ENCODE measurements around the gene UBR4. TPM values are rescaled to one million over a fixed set of nuclear protein-coding genes. Genes with fewer than 3 reads are reported as not detected.
A peak's percentile ranks its signal among the peaks of the same experiment; 100 is the strongest.

UBR4 gene
- total RNA-seq, 4 donors from 2014 or later = 193 to 292 (median 229) TPM

DNA sequence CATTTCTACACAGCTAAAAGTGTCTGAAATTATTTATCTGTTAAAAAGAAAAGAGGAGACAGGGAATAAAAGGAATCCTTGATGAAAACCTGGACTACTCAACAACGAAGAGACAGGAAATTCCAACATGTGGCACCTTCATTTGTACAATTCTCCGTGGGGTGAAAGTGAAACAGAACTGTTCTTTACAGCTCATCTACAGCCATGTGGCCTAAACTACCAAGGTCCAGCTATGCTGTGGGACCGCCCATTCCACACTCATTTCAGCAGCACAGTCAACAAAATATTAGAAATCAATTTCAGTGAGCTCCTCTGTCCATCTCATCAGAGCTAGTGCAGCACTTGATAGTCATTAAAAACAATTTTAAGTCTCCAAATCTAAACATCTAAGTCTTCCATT lies 44.0 kb downstream of the UBR4 start:
- TF ChIP-seq, protein P1, sequence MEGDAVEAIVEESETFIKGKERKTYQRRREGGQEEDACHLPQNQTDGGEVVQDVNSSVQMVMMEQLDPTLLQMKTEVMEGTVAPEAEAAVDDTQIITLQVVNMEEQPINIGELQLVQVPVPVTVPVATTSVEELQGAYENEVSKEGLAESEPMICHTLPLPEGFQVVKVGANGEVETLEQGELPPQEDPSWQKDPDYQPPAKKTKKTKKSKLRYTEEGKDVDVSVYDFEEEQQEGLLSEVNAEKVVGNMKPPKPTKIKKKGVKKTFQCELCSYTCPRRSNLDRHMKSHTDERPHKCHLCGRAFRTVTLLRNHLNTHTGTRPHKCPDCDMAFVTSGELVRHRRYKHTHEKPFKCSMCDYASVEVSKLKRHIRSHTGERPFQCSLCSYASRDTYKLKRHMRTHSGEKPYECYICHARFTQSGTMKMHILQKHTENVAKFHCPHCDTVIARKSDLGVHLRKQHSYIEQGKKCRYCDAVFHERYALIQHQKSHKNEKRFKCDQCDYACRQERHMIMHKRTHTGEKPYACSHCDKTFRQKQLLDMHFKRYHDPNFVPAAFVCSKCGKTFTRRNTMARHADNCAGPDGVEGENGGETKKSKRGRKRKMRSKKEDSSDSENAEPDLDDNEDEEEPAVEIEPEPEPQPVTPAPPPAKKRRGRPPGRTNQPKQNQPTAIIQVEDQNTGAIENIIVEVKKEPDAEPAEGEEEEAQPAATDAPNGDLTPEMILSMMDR (IDR thresholded peaks at IDR 0.05) = no peak
- TF ChIP-seq POLR2A (IDR thresholded peaks at IDR 0.05) = no peak
- no peak for DNase-seq
- H3K27ac ChIP-seq = no peak overlapping the region

DNA sequence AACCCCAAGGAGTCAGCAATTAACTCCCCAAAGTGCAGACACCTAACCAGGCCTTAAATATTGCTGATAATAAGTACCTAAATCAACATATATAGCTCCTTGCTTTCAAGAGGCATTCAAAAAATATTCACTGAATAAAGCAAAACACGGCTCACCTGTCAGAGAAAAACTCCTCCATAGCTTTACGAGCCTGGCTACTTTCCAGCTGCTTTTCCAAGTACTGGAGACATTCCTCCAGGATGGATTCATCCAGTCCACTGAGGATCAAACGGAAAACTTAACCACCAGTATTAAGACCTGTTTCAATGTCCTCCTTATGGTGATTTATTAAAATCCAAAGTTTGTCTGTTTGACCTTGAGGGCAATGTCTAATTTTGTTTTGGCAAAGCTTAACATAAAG lies 44.6 kb downstream of the UBR4 start:
- H3K9me3 ChIP-seq = no peaks in the 10 kb centered on the region
- TF ChIP-seq, protein P1 (IDR thresholded peaks at IDR 0.05) = no peak
- no peak for TF ChIP-seq POLR2A (IDR thresholded peaks at IDR 0.05)
- no peak for DNase-seq
- H3K4me3 ChIP-seq = no peak overlapping the region
- peaks cover 0 to 100% (median 0%) of the 10 kb centered on the region in 3 donors for H3K36me3 ChIP-seq
- no peaks in the 10 kb centered on the region for H3K27me3 ChIP-seq
- H3K4me1 ChIP-seq = no peaks in the 10 kb centered on the region
- peak overlapping the region in 1 of 4 donors; percentile 6 for H3K27ac ChIP-seq

More for the DNA sequence above, 44.0 kb downstream of the UBR4 start:
- H3K36me3 ChIP-seq = peaks cover 0 to 100% (median 0%) of the 10 kb centered on the region in 3 donors
- H3K27me3 ChIP-seq = no peaks in the 10 kb centered on the region
- H3K4me3 ChIP-seq = no peak overlapping the region
- no peaks in the 10 kb centered on the region for H3K4me1 ChIP-seq
- no peaks in the 10 kb centered on the region for H3K9me3 ChIP-seq

DNA sequence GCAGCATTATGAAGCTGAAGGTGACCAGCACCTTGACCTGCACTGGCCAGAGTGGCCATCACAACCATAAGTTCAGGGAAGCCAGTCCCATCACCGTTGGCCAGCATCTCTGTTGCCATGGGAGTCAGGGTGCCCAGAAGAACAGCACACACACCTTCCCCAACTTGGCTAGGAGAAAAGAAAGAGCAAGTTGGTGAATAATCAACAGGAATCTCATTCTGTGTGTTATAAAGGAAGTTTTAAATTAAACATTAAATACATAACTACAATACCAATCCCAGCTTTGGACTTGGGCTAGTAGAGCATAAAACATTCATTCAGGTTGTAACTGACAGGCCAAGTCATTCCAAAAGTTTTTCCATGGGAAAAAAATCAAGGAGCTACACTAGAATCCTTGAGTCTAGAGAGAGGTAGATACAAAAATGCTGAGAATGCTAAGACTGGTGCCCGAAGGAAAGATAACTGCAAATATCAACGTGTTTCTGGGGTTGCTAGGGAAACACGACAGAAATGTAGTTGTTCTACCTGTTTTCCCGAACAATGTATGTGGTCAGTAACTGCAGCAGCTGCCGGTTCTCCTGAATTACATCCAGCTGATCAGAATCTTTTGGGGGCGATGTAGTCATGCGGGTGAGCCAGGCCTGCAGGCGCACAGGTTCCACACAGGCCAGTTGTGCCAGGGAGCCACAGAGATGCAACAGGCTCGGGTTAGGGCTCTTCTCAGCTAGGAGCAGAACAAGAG lies 45.6 kb downstream of the UBR4 start:
- Histone ChIP-seq H3K27me3 (no peaks in the 10 kb centered on the region), H3K9me3 (no peaks in the 10 kb centered on the region), H3K4me1 (no peaks in the 10 kb centered on the region), H3K36me3 (peaks cover 0 to 100% (median 0%) of the 10 kb centered on the region in 3 donors), H3K27ac (no peak overlapping the region), H3K4me3 (no peak overlapping the region)
- TF ChIP-seq POLR2A (IDR thresholded peaks at IDR 0.05) = no peak
- TF ChIP-seq, protein P1 (IDR thresholded peaks at IDR 0.05) = no peak
- no peak for DNase-seq

DNA sequence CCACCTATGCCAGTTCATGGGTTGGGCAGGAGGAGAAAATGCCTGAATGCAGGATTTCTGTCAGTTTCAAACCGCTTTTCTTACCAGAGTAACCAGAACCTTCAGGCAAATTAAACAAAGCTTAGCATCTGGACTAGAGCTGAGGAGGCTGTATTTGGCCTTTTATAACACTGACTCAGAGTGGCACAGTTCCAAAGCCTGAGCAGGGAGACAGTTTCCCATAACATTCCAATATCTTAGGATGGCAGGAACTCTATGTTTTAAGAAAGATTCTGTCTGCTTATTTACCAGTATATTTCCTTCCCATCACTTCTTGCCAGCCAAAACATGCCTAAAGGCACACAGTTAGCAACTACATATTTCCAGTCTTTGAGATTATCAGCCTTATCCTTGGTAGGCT lies 46.8 kb downstream of the UBR4 start:
- H3K27ac ChIP-seq = no peak overlapping the region
- TF ChIP-seq, protein P1 (IDR thresholded peaks at IDR 0.05) = no peak
- TF ChIP-seq POLR2A (IDR thresholded peaks at IDR 0.05) = no peak
- H3K9me3 ChIP-seq = no peaks in the 10 kb centered on the region
- no peak for DNase-seq
- H3K4me3 ChIP-seq = no peak overlapping the region
- H3K27me3 ChIP-seq = no peaks in the 10 kb centered on the region
- H3K4me1 ChIP-seq = no peaks in the 10 kb centered on the region
- peaks cover 0 to 100% (median 0%) of the 10 kb centered on the region in 3 donors for H3K36me3 ChIP-seq

DNA sequence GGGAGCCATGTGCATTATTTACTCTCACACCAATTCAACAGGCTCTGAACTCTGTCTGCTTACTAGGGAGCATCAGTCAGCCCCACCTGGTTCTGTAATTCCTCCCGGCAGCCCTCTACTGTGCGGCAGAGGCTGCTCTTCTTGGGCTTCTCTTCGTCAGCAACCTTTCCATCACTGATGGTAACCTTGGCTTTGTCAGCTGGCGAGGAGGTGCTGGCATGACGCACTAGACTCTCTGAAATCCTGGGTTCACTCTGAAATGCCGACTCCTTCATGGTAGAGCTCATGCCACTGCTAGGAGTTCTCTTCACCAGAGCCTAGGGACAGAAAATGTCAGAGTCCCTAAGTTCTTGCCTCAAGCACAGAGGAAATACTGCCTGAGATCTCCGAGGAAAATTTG lies 49.2 kb downstream of the UBR4 start:
- H3K27ac ChIP-seq = no peak overlapping the region
- no peaks in the 10 kb centered on the region for H3K9me3 ChIP-seq
- H3K36me3 ChIP-seq = peaks cover 0 to 100% (median 0%) of the 10 kb centered on the region in 3 donors
- H3K4me3 ChIP-seq = no peak overlapping the region
- H3K4me1 ChIP-seq = no peaks in the 10 kb centered on the region
- TF ChIP-seq, protein P1 (IDR thresholded peaks at IDR 0.05) = no peak
- no peak for TF ChIP-seq POLR2A (IDR thresholded peaks at IDR 0.05)
- no peaks in the 10 kb centered on the region for H3K27me3 ChIP-seq
- DNase-seq = no peak

Data from Peyer's patch (tissue), 4 donors.